DND-41 (cell line): Measurements from ENCODE around the gene PMPCA.

Source experiments
- EZH2 ChIP-seq: IDR thresholded peaks from 3 replicates; pipeline ENCODE4 v1.6.1; 2012; ENCODE audit warnings: borderline replicate concordance, low read depth, mild to moderate bottlenecking, moderate library complexity, low read length, inconsistent platforms; ENCODE audit not compliant: severe bottlenecking
- TF ChIP-seq, protein P1 (sequence below): IDR thresholded peaks from 2 replicates; pipeline ENCODE4 v1.5.1; 2012; ENCODE audit warnings: borderline replicate concordance, low read length, moderate library complexity, mild to moderate bottlenecking; ENCODE audit not compliant: poor library complexity, severe bottlenecking; ENCODE audit errors: extremely low read depth

- TF ChIP-seq EZH2, result no peak
- TF ChIP-seq, protein P1, sequence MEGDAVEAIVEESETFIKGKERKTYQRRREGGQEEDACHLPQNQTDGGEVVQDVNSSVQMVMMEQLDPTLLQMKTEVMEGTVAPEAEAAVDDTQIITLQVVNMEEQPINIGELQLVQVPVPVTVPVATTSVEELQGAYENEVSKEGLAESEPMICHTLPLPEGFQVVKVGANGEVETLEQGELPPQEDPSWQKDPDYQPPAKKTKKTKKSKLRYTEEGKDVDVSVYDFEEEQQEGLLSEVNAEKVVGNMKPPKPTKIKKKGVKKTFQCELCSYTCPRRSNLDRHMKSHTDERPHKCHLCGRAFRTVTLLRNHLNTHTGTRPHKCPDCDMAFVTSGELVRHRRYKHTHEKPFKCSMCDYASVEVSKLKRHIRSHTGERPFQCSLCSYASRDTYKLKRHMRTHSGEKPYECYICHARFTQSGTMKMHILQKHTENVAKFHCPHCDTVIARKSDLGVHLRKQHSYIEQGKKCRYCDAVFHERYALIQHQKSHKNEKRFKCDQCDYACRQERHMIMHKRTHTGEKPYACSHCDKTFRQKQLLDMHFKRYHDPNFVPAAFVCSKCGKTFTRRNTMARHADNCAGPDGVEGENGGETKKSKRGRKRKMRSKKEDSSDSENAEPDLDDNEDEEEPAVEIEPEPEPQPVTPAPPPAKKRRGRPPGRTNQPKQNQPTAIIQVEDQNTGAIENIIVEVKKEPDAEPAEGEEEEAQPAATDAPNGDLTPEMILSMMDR, result no peak
Measured at GRCh38 chr9:136403915-136404800, 6.3 kb upstream of the PMPCA start.
